Measurements from ENCODE around the gene CLIP2. TPM values are rescaled to one million over a fixed set of nuclear protein-coding genes. Genes with fewer than 3 reads are reported as not detected.

The CLIP2 gene
- total and polyA plus RNA-seq, 12 donors = 4.5 to 11.3 (median 6.6) TPM

GRCh38 chr7:74398426-74398825 lies 109.2 kb downstream of the CLIP2 start:
- peaks cover 0 to 3% (median 0%) of the 10 kb centered on the region in 11 donors for H3K9me3 ChIP-seq
- peaks cover 0 to 72% (median 4%) of the 10 kb centered on the region in 9 donors for H3K36me3 ChIP-seq
- H3K4me3 ChIP-seq = no peak overlapping the region
- DNase-seq (no peak), ATAC-seq (no peak)
- intact Hi-C loops (cut with DNase I) = loop anchor here in 4 of 10 donors (5.0 to 10.0 kb wide), 5 partner anchors 104 to 534 kb away; partner anchors contain the start of genes RFC2 (in 1 of the 4) and TMEM270 (in 1 of the 4)
- no peak overlapping the region for H3K27ac ChIP-seq
- H3K4me1 ChIP-seq = peaks cover 0 to 14% (median 5%) of the 10 kb centered on the region in 9 donors
- 97 to 98% methylated on average over 8 of the region's 8 CpGs for WGBS, 2 donors
- TF ChIP-seq CTCF (IDR thresholded peaks at IDR 0.05) = no peak
- H3K27me3 ChIP-seq = no peaks in the 10 kb centered on the region

GRCh38 chr7:74399006-74399405 lies 109.8 kb downstream of the CLIP2 start:
- no peak overlapping the region for H3K4me3 ChIP-seq
- WGBS, 2 donors = 90 to 91% methylated on average over 6 of the region's 6 CpGs
- TF ChIP-seq CTCF (IDR thresholded peaks at IDR 0.05) = no peak
- intact Hi-C loops (cut with DNase I) = loop anchor here in 4 of 10 donors (5.0 to 10.0 kb wide), 5 partner anchors 104 to 534 kb away; partner anchors contain the start of genes RFC2 (in 1 of the 4) and TMEM270 (in 1 of the 4)
- ATAC-seq = no peak
- no peak overlapping the region for H3K27ac ChIP-seq
- H3K27me3 ChIP-seq = no peaks in the 10 kb centered on the region
- H3K36me3 ChIP-seq = peaks cover 0 to 77% (median 4%) of the 10 kb centered on the region in 9 donors
- peaks cover 0 to 8% (median 1%) of the 10 kb centered on the region in 9 donors for H3K4me1 ChIP-seq
- H3K9me3 ChIP-seq = peaks cover 0 to 3% (median 0%) of the 10 kb centered on the region in 11 donors
- no peak for DNase-seq

GRCh38 chr7:74400420-74401136 lies 111.4 kb downstream of the CLIP2 start:
- WGBS, 2 donors = 87 to 91% methylated on average over 22 of the region's 22 CpGs
- intact Hi-C loops (cut with DNase I) = loop anchor here (1.0 to 10.0 kb wide), 8 partner anchors 193 to 533 kb away; no protein-coding TSS in a partner anchor

More at GRCh38 chr7:74400420-74401136, 111.4 kb downstream of the CLIP2 start:
- Histone ChIP-seq H3K4me3 (no peak overlapping the region), H3K27ac (no peak overlapping the region), H3K27me3 (no peaks in the 10 kb centered on the region), H3K9me3 (peaks cover 0 to 3% (median 0%) of the 10 kb centered on the region in 11 donors), H3K4me1 (no peaks in the 10 kb centered on the region), H3K36me3 (peaks cover 0 to 85% (median 4%) of the 10 kb centered on the region in 9 donors)
- TF ChIP-seq CTCF (IDR thresholded peaks at IDR 0.05) = no peak
- ATAC-seq = no peak
- no peak for DNase-seq

All from heart right ventricle (tissue), 16 donors.